Endothelial cell of umbilical vein (primary cell): ENCODE measurements around the gene UBASH3B. TPM values are rescaled to one million over a fixed set of nuclear protein-coding genes. Genes with fewer than 3 reads are reported as not detected.

ENCODE experiments used
- BruUV-seq: library from RNA; stranded (reverse); fragments of 400-500 nt; replicated peaks from 2 replicates; lab custom pipeline; 2021; lab: Mats Ljungman, UMichigan
- CTCF ChIA-PET: fragments of 300-600, 350-600 bp; sonication (Branson Sonifier 250); formaldehyde crosslinking; loops from one replicate; lab custom pipeline; 2021; ENCODE audit warnings: antibody characterized with exemption, inconsistent platforms; lab: Charles Lee
- POLR2A ChIA-PET: fragments of 300-600, 350-600 bp; sonication (Branson Sonifier 250); formaldehyde crosslinking; loops from one replicate; lab custom pipeline; 2021; ENCODE audit warnings: antibody characterized with exemption, inconsistent platforms; lab: Charles Lee
- DNase-seq: peaks from one replicate; pipeline ENCODE4 v3.0.0-alpha.2; 2011; ENCODE audit warnings: low read depth, low spot score
- FAIRE-seq: peaks from 2 replicates; lab custom pipeline; 2011; peaks lifted over from hg19 to GRCh38; lab: Jason Lieb, UNC
- H2AFZ ChIP-seq: 2 replicates; pipeline ENCODE4 v1.6.0; 2012; ENCODE audit warnings: low read depth, low read length, control low read depth, inconsistent platforms
- H3K27ac ChIP-seq: 2 replicates; pipeline ENCODE4 v1.5.1; 2011; ENCODE audit warnings: low read depth, mild to moderate bottlenecking, control low read depth, low read length, moderate library complexity; ENCODE audit not compliant: insufficient read depth
- H3K27me3 ChIP-seq, 2 experiments: 2 replicates each; pipeline versions ENCODE4 v1.6.0 to v1.6.1; 2011; ENCODE audit warnings: low read length in 2 of 2, mixed read lengths in 1 of 2; ENCODE audit not compliant: control insufficient read depth in 2 of 2, insufficient read depth in 2 of 2
- H3K36me3 ChIP-seq, 2 experiments: 2 replicates in 1 of 2; 3 replicates in 1 of 2; pipeline ENCODE4 v1.5.1; 2011; ENCODE audit warnings: low read length in 2 of 2, mild to moderate bottlenecking in 1 of 2, moderate library complexity in 1 of 2; ENCODE audit not compliant: control insufficient read depth in 2 of 2, insufficient read depth in 2 of 2; ENCODE audit errors: extremely low read depth in 1 of 2
- H3K4me1 ChIP-seq: 3 replicates; pipeline ENCODE4 v1.5.1; 2011; ENCODE audit warnings: mild to moderate bottlenecking, low read length; ENCODE audit not compliant: control insufficient read depth, insufficient read depth; ENCODE audit errors: extremely low read depth
- H3K4me2 ChIP-seq: 2 replicates; pipeline ENCODE4 v1.6.1; 2011; ENCODE audit warnings: low read length, control low read depth, mixed read lengths; ENCODE audit not compliant: insufficient read depth
- H3K4me3 ChIP-seq, 3 experiments: fragments of 200-600 bp in 1 of 3; sonication (generic), shearing (Covaris generic) in 1 of 3; replicated peaks in 1 of 3; 2 replicates each; pipeline ENCODE4 v1.5.1; 2011 to 2016; ENCODE audit warnings: control low read depth in 3 of 3, low read length in 3 of 3, mild to moderate bottlenecking in 2 of 3, inconsistent platforms in 1 of 3, low read depth in 1 of 3, moderate library complexity in 1 of 3; ENCODE audit not compliant: insufficient read depth in 1 of 3
- H3K79me2 ChIP-seq: 2 replicates; pipeline ENCODE4 v1.6.0; 2012; ENCODE audit warnings: low read length, inconsistent platforms; ENCODE audit not compliant: control insufficient read depth, insufficient read depth
- H3K9ac ChIP-seq: replicated peaks from 2 replicates; pipeline ENCODE3; 2011; ENCODE audit warnings: low read length, control low read depth; ENCODE audit not compliant: insufficient read depth; ENCODE audit errors: extremely low read depth
- H3K9me1 ChIP-seq: replicated peaks from 3 replicates; pipeline ENCODE4 v1.6.0; 2011; ENCODE audit warnings: mild to moderate bottlenecking, low read length; ENCODE audit not compliant: control insufficient read depth, insufficient read depth; ENCODE audit errors: extremely low read depth
- H3K9me3 ChIP-seq: replicated peaks from 2 replicates; pipeline ENCODE4 v1.5.1; 2012; ENCODE audit warnings: low read length, inconsistent platforms; ENCODE audit not compliant: control insufficient read depth, insufficient read depth
- H4K20me1 ChIP-seq: replicated peaks from 2 replicates; pipeline ENCODE3; 2011; ENCODE audit warnings: mild to moderate bottlenecking, low read length; ENCODE audit not compliant: control insufficient read depth, insufficient read depth; ENCODE audit errors: extremely low read depth
- EZH2 ChIP-seq: IDR thresholded peaks from 2 replicates; pipeline ENCODE4 v1.6.1; 2012; ENCODE audit warnings: borderline replicate concordance, low read depth, mild to moderate bottlenecking, moderate library complexity, low read length, inconsistent platforms; ENCODE audit not compliant: severe bottlenecking
- FOS ChIP-seq: IDR thresholded peaks from 2 replicates; pipeline ENCODE4 v1.6.1; 2011; ENCODE audit warnings: mild to moderate bottlenecking, low read length, moderate library complexity, borderline replicate concordance; ENCODE audit not compliant: insufficient read depth
- GATA2 ChIP-seq: IDR thresholded peaks from 2 replicates; pipeline ENCODE4 v1.7.0; 2011; ENCODE audit warnings: low read depth, mild to moderate bottlenecking, moderate library complexity, mixed read lengths, low read length; ENCODE audit not compliant: insufficient read length, insufficient read depth
- JUN ChIP-seq: IDR thresholded peaks from 2 replicates; pipeline ENCODE4 v1.6.1; 2011; ENCODE audit warnings: borderline replicate concordance, low read depth; ENCODE audit not compliant: insufficient read length, insufficient read depth
- MYC ChIP-seq: IDR thresholded peaks from one replicate; pipeline ENCODE4 v1.6.1; 2011; ENCODE audit warnings: mild to moderate bottlenecking, low read depth, low read length
- POLR2AphosphoS5 ChIP-seq: IDR thresholded peaks from 2 replicates; pipeline ENCODE4 v1.6.1; 2012; ENCODE audit warnings: low read depth, mild to moderate bottlenecking, control low read depth, low read length, moderate library complexity; ENCODE audit not compliant: insufficient read depth
- dilution Hi-C: fragments of 300-500 bp; cut with MboI; formaldehyde crosslinking; loops from one replicate; pipeline ENCODE4 v1.15.0; 2019; ENCODE audit warnings: low sequenced_read_pairs; ENCODE audit not compliant: extremely low pct_ligation_motif_present
- intact Hi-C: fragments of 100-400 bp; cut with micrococcal nuclease; formaldehyde crosslinking; loops from one replicate; pipeline ENCODE4 v1.10.0; 2022
- polyA plus RNA-seq, 4 experiments: library from polyadenylated mRNA; depleted of rRNA in 3 of 4; stranded (reverse) in 3 of 4; unstranded in 1 of 4; fragments of >200 nt; gene quantifications; 2 replicates each; pipeline versions ENCODE4 v1.2.1 to v1.2.3, GENCODE V29; 2011 to 2012; ENCODE audit warnings: missing spikeins in 1 of 4
- total RNA-seq: library from RNA; stranded (reverse); gene quantifications from 2 replicates; pipeline ENCODE4 v1.2.3, GENCODE V29; 2021
- TF ChIP-seq, protein P1 (sequence below), 2 donors: IDR thresholded peaks; 1 replicate in 1 of 2; 2 replicates in 1 of 2; pipeline ENCODE4 v1.5.1; 2011; ENCODE audit warnings: low read length in 2 of 2, mild to moderate bottlenecking in 2 of 2, moderate library complexity in 2 of 2, control low read depth in 1 of 2, inconsistent platforms in 1 of 2, low read depth in 1 of 2; ENCODE audit not compliant: insufficient read depth in 1 of 2; ENCODE audit errors: extremely low read depth in 1 of 2
- TF ChIP-seq, protein P2 (sequence below): IDR thresholded peaks from 2 replicates; pipeline ENCODE4 v1.6.1; 2011; ENCODE audit not compliant: insufficient read depth, insufficient read length

Gene UBASH3B
- total and polyA plus RNA-seq, 2 donors (not counting 3 experiments of a cell fraction or from before 2014, with no cell fraction given) = 23.7 to 38.1 TPM

DNA sequence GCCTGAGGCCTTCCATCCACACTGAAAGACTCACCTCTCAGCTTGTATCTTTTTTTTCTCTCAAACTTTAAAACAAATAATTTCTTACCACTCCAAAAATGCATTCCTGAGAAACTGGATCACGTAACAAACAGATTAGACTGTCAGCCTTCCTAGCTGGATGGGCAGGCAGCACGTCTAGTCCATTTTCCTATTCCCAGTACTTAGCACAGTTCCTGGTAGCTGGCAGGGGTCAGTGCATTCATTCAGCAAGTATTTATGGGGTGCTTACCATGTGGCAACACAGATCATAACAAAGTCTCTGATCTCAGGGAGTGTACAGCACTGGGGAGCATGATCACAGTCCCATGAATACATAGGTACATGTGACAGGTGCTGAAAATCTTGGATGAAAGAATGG is 89.6 kb downstream of the UBASH3B start:
- H3K9me3 ChIP-seq = no peaks in the 10 kb centered on the region
- dilution Hi-C loops = no loop called here
- H3K9ac ChIP-seq = no peak overlapping the region
- H3K4me2 ChIP-seq = no peak overlapping the region
- no peaks in the 10 kb centered on the region for H3K9me1 ChIP-seq
- no peak overlapping the region for H3K4me3 ChIP-seq
- TF ChIP-seq, protein P1, sequence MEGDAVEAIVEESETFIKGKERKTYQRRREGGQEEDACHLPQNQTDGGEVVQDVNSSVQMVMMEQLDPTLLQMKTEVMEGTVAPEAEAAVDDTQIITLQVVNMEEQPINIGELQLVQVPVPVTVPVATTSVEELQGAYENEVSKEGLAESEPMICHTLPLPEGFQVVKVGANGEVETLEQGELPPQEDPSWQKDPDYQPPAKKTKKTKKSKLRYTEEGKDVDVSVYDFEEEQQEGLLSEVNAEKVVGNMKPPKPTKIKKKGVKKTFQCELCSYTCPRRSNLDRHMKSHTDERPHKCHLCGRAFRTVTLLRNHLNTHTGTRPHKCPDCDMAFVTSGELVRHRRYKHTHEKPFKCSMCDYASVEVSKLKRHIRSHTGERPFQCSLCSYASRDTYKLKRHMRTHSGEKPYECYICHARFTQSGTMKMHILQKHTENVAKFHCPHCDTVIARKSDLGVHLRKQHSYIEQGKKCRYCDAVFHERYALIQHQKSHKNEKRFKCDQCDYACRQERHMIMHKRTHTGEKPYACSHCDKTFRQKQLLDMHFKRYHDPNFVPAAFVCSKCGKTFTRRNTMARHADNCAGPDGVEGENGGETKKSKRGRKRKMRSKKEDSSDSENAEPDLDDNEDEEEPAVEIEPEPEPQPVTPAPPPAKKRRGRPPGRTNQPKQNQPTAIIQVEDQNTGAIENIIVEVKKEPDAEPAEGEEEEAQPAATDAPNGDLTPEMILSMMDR (IDR thresholded peaks at IDR 0.05; ENCODE audit: extremely low read depth in 1 of 2, insufficient read depth in 1 of 2, low read depth in 1 of 2, low read length in 2 of 2) = no peak
- TF ChIP-seq FOS (no peak), POLR2AphosphoS5 (no peak), EZH2 (no peak), MYC (no peak), JUN (no peak), GATA2 (no peak)
- TF ChIP-seq, protein P2, sequence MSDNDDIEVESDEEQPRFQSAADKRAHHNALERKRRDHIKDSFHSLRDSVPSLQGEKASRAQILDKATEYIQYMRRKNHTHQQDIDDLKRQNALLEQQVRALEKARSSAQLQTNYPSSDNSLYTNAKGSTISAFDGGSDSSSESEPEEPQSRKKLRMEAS = no peak
- H4K20me1 ChIP-seq = no peaks in the 10 kb centered on the region
- no peaks in the 10 kb centered on the region for H3K36me3 ChIP-seq
- H3K4me1 ChIP-seq = peaks cover 15% of the 10 kb centered on the region
- no peaks in the 10 kb centered on the region for H3K79me2 ChIP-seq
- H2AFZ ChIP-seq = no peak overlapping the region
- no peaks in the 10 kb centered on the region for H3K27me3 ChIP-seq
- intact Hi-C loops = no loop called here
- no peak for DNase-seq
- FAIRE-seq = no peak
- POLR2A ChIA-PET = no interaction called here
- CTCF ChIA-PET = interaction anchor here (1.4 to 1.7 kb wide), 3 partner anchors 10 to 36 kb away, joined by 5 read pairs; no protein-coding TSS in a partner anchor
- BruUV-seq = no TSS peak
- no peak overlapping the region for H3K27ac ChIP-seq
